HEK293 (cell line): ENCODE data around the gene EPHA2.

ENCODE experiments used
- ATF2 ChIP-seq: fragments of 450-650 bp; formaldehyde crosslinking; IDR thresholded peaks from 2 replicates; pipeline ENCODE4 v1.5.1; 2016; ENCODE audit warnings: missing biosample characterization, missing genetic modification characterization, low read depth
- GFI1B ChIP-seq: fragments of 450-650 bp; formaldehyde crosslinking; IDR thresholded peaks from 2 replicates; pipeline ENCODE4 v1.5.1; 2016; ENCODE audit warnings: missing biosample characterization, missing genetic modification characterization
- HOXC10 ChIP-seq: sonication (generic); formaldehyde crosslinking; IDR thresholded peaks from 2 replicates; pipeline ENCODE4 v1.8.1; 2023; ENCODE audit warnings: mild to moderate bottlenecking, missing genetic modification reagents
- KLF10 ChIP-seq: fragments of 450-650 bp; IDR thresholded peaks from 2 replicates; pipeline ENCODE4 v1.5.1; 2018; ENCODE audit warnings: missing biosample characterization, mild to moderate bottlenecking, missing genetic modification characterization
- KLF16 ChIP-seq: fragments of 450-650 bp; formaldehyde crosslinking; IDR thresholded peaks from 2 replicates; pipeline ENCODE4 v1.5.1; 2017; ENCODE audit warnings: missing biosample characterization, missing genetic modification characterization
- MEIS1 ChIP-seq: sonication (generic); formaldehyde crosslinking; IDR thresholded peaks from 2 replicates; pipeline ENCODE4 v1.8.1; 2022; ENCODE audit warnings: missing genetic modification reagents, mild to moderate bottlenecking, borderline replicate concordance
- MZF1 ChIP-seq: fragments of 450-650 bp; formaldehyde crosslinking; IDR thresholded peaks from 2 replicates; pipeline ENCODE4 v1.5.1; 2017; ENCODE audit warnings: missing biosample characterization, missing genetic modification characterization, borderline replicate concordance
- OVOL3 ChIP-seq: fragments of 450-650 bp; formaldehyde crosslinking; IDR thresholded peaks from 2 replicates; pipeline ENCODE4 v1.5.1; 2016; ENCODE audit warnings: missing biosample characterization, missing genetic modification characterization
- PRDM4 ChIP-seq: fragments of 450-650 bp; formaldehyde crosslinking; IDR thresholded peaks from 2 replicates; pipeline ENCODE4 v1.5.1; 2017; ENCODE audit warnings: missing biosample characterization, missing genetic modification characterization
- REPIN1 ChIP-seq: fragments of 450-650 bp; formaldehyde crosslinking; IDR thresholded peaks from 2 replicates; pipeline ENCODE4 v1.5.1; 2017; ENCODE audit warnings: missing biosample characterization, missing genetic modification characterization, low read depth
- SALL2 ChIP-seq: fragments of 450-650 bp; formaldehyde crosslinking; IDR thresholded peaks from 2 replicates; pipeline ENCODE4 v1.5.0; 2017; ENCODE audit warnings: missing biosample characterization, mild to moderate bottlenecking, missing genetic modification characterization, borderline replicate concordance
- SETDB1 ChIP-seq: IDR thresholded peaks from one replicate; pipeline ENCODE4 v1.6.1; 2017; ENCODE audit warnings: mild to moderate bottlenecking, low read length, moderate library complexity, mixed read lengths; ENCODE audit not compliant: insufficient read length
- SP3 ChIP-seq: fragments of 450-650 bp; formaldehyde crosslinking; IDR thresholded peaks from 2 replicates; pipeline ENCODE4 v1.5.1; 2016; ENCODE audit warnings: missing biosample characterization, missing genetic modification characterization
- ZBTB10 ChIP-seq: fragments of 450-650 bp; formaldehyde crosslinking; IDR thresholded peaks from 2 replicates; pipeline ENCODE4 v1.5.1; 2016; ENCODE audit warnings: missing biosample characterization, missing genetic modification characterization
- ZFHX2 ChIP-seq: fragments of 450-650 bp; formaldehyde crosslinking; conservative IDR thresholded peaks from 2 replicates; pipeline ENCODE4 v1.5.1; 2016; ENCODE audit warnings: missing biosample characterization, missing genetic modification characterization
- ZFP41 ChIP-seq: fragments of 450-650 bp; formaldehyde crosslinking; IDR thresholded peaks from 2 replicates; pipeline ENCODE4 v1.5.1; 2016; ENCODE audit warnings: missing biosample characterization, missing genetic modification characterization, borderline replicate concordance
- ZNF223 ChIP-seq: fragments of 450-650 bp; formaldehyde crosslinking; IDR thresholded peaks from 2 replicates; pipeline ENCODE4 v1.5.1; 2016; ENCODE audit warnings: missing biosample characterization, missing genetic modification characterization
- ZNF274 ChIP-seq, 2 experiments: fragments of 200-500 bp in 1 of 2; fragments of 450-650 bp in 1 of 2; sonication (Bioruptor generic) in 1 of 2; formaldehyde crosslinking in 1 of 2; IDR thresholded peaks; 2 replicates each; pipeline versions ENCODE4 v1.5.1 to v1.6.1; 2014 to 2016; ENCODE audit warnings: borderline replicate concordance in 1 of 2, inconsistent platforms in 1 of 2, low read length in 1 of 2, missing biosample characterization in 1 of 2, missing genetic modification characterization in 1 of 2
- ZNF37A ChIP-seq: fragments of 450-650 bp; IDR thresholded peaks from 2 replicates; pipeline ENCODE4 v1.5.1; 2018; ENCODE audit warnings: missing biosample characterization, missing genetic modification characterization
- ZNF510 ChIP-seq: fragments of 450-650 bp; formaldehyde crosslinking; IDR thresholded peaks from 2 replicates; pipeline ENCODE4 v1.5.1; 2018; ENCODE audit warnings: mild to moderate bottlenecking, missing genetic modification characterization, missing biosample characterization; ENCODE audit not compliant: insufficient replicate concordance
- ZNF521 ChIP-seq: fragments of 450-650 bp; formaldehyde crosslinking; IDR thresholded peaks from 2 replicates; pipeline ENCODE4 v1.5.1; 2017; ENCODE audit warnings: missing biosample characterization, mild to moderate bottlenecking, missing genetic modification characterization
- ZNF596 ChIP-seq: fragments of 450-650 bp; IDR thresholded peaks from 2 replicates; pipeline ENCODE4 v1.5.0; 2018; ENCODE audit warnings: missing biosample characterization, mild to moderate bottlenecking, missing genetic modification characterization, moderate library complexity
- ZNF692 ChIP-seq: fragments of 450-650 bp; formaldehyde crosslinking; IDR thresholded peaks from 2 replicates; pipeline ENCODE4 v1.5.1; 2016; ENCODE audit warnings: missing biosample characterization, missing genetic modification characterization
- ZNF747 ChIP-seq: fragments of 450-650 bp; formaldehyde crosslinking; IDR thresholded peaks from 2 replicates; pipeline ENCODE4 v1.5.1; 2016; ENCODE audit warnings: missing biosample characterization, missing genetic modification characterization
- ZNF76 ChIP-seq: fragments of 450-650 bp; formaldehyde crosslinking; IDR thresholded peaks from 2 replicates; pipeline ENCODE4; 2016; ENCODE audit warnings: low read depth, missing biosample characterization, missing genetic modification characterization, borderline replicate concordance
- ZNF777 ChIP-seq: fragments of 450-650 bp; formaldehyde crosslinking; IDR thresholded peaks from 2 replicates; pipeline ENCODE4 v1.5.1; 2017; ENCODE audit warnings: missing biosample characterization, missing genetic modification characterization, borderline replicate concordance
- TF ChIP-seq, protein P1 (sequence below): fragments of 450-650 bp; formaldehyde crosslinking; IDR thresholded peaks from 2 replicates; pipeline ENCODE4 v1.5.1; 2016; ENCODE audit warnings: missing biosample characterization, missing genetic modification characterization
- TF ChIP-seq, protein P2 (sequence below): fragments of 450-650 bp; formaldehyde crosslinking; IDR thresholded peaks from 2 replicates; pipeline ENCODE4 v1.5.1; 2017; ENCODE audit warnings: missing biosample characterization, missing genetic modification characterization

The EPHA2 gene

DNA sequence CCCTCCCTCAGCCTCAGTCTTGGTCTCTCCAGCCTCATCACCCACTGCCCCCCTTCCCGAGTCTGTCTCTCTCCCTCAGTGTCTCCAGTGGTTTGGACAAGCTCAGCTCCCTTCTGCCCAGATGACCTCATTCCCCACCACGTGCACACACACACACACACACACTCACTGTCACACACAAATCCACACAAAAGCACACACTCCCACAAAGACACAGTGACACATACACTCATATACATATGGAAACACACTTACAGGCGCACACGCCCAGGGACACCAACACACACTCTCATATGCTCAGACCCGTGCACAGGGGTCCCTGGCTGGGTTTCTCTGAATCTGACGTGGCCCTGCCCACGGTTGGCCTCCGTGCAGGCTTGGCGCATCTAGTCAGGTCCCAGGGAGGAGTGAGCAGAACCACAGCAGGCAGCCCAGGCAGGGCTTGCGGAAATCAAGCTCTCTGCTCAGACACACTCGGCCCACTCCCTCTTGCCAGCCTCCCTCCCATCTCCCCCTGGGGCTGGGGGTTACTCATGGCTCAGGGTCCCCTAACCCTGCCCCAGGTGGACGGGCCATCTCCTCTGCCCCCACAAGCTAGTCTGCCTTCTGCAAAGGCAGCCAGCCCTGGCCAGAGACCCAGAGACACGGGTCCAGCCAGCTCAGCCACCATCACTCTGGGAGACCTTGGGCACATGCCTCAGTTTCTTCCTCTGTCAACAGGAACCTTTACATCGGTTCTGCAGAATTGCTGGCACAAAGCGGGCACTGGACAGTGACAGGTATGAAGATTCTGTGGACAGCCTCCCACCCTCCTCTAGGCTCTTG is 43.9 kb downstream of the EPHA2 start (continued):
- peak; percentile 94 for TF ChIP-seq ZNF692
- no peak for TF ChIP-seq MZF1 (tag by site-specific recombination)
- no peak for TF ChIP-seq KLF10 (tag by site-specific recombination)
- TF ChIP-seq SALL2, result no peak
- no peak for TF ChIP-seq ZNF274 (IDR thresholded peaks at IDR 0.05; ENCODE audit: low read length)
- no peak for TF ChIP-seq ZNF274 (tag by site-specific recombination; IDR thresholded peaks at IDR 0.05; ENCODE audit: borderline replicate concordance)
- peak; percentile 77 for TF ChIP-seq ZBTB10 (tag by site-specific recombination)
- TF ChIP-seq KLF16 (tag by site-specific recombination), result no peak
- TF ChIP-seq ZNF37A, result no peak
- TF ChIP-seq ZNF510, result no peak
- TF ChIP-seq GFI1B (tag by site-specific recombination), result no peak
- TF ChIP-seq, protein P1, sequence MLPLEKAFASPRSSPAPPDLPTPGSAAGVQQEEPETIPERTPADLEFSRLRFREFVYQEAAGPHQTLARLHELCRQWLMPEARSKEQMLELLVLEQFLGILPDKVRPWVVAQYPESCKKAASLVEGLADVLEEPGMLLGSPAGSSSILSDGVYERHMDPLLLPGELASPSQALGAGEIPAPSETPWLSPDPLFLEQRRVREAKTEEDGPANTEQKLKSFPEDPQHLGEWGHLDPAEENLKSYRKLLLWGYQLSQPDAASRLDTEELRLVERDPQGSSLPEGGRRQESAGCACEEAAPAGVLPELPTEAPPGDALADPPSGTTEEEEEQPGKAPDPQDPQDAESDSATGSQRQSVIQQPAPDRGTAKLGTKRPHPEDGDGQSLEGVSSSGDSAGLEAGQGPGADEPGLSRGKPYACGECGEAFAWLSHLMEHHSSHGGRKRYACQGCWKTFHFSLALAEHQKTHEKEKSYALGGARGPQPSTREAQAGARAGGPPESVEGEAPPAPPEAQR (tag by site-specific recombination), result peak; percentile 73; the same call in 1 of the 2 replicates
- no peak for TF ChIP-seq SETDB1
- no peak for TF ChIP-seq REPIN1 (tag by site-specific recombination)
- TF ChIP-seq SP3 (tag by site-specific recombination), result no peak
- TF ChIP-seq ZFP41 (tag by site-specific recombination), result no peak
- TF ChIP-seq ZNF596 (tag by site-specific recombination), result no peak
- TF ChIP-seq ZNF747, result peak; percentile 78; the same call in 1 of the 2 replicates
- no peak for TF ChIP-seq PRDM4 (tag by site-specific recombination)
- no peak for TF ChIP-seq HOXC10 (CRISPR knock-in tag)
- 0 out of 2 replicates have a peak, but pooled peaks have one; percentile 30 for TF ChIP-seq ZNF223 (tag by site-specific recombination)
- TF ChIP-seq ZNF76 (tag by site-specific recombination), result no peak
- peak; percentile 92 for TF ChIP-seq ATF2
- no peak for TF ChIP-seq OVOL3 (tag by site-specific recombination)
- TF ChIP-seq MEIS1, result no peak
- TF ChIP-seq ZNF777 (tag by site-specific recombination), result no peak
- TF ChIP-seq, protein P2, sequence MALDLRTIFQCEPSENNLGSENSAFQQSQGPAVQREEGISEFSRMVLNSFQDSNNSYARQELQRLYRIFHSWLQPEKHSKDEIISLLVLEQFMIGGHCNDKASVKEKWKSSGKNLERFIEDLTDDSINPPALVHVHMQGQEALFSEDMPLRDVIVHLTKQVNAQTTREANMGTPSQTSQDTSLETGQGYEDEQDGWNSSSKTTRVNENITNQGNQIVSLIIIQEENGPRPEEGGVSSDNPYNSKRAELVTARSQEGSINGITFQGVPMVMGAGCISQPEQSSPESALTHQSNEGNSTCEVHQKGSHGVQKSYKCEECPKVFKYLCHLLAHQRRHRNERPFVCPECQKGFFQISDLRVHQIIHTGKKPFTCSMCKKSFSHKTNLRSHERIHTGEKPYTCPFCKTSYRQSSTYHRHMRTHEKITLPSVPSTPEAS, result peak; percentile 99
- TF ChIP-seq ZFHX2, result peak; percentile 97
- TF ChIP-seq ZNF521 (tag by site-specific recombination), result no peak
